Kidney epithelial cell (primary cell): ENCODE results near the gene PCK2. TPM values are rescaled to one million over a fixed set of nuclear protein-coding genes. Genes with fewer than 3 reads are reported as not detected.
"Not testable (repeated sequence)": the region's sequence is repeated elsewhere in the genome, so short reads cannot be mapped to it uniquely, and the experiment has no call there.

Experiments used
- DNase-seq: peaks from one replicate; pipeline ENCODE4 v3.0.0-alpha.2; 2010; ENCODE audit warnings: low read depth
- H3K27me3 ChIP-seq: 2 replicates; pipeline ENCODE4 v1.6.0; 2011; ENCODE audit warnings: low read length; ENCODE audit not compliant: control insufficient read depth, insufficient read depth
- H3K36me3 ChIP-seq: 2 replicates; pipeline ENCODE4 v1.5.1; 2011; ENCODE audit warnings: low read length; ENCODE audit not compliant: control insufficient read depth, insufficient read depth
- H3K4me3 ChIP-seq: 2 replicates; pipeline ENCODE4 v1.5.1; 2011; ENCODE audit warnings: low read depth, mild to moderate bottlenecking, control low read depth, low read length
- total RNA-seq: library from RNA; depleted of rRNA; stranded (reverse); fragments of >200 nt; gene quantifications from 2 replicates; pipeline ENCODE4 v1.2.3, GENCODE V29; 2015
- TF ChIP-seq, protein P1 (sequence below): IDR thresholded peaks from 2 replicates; pipeline ENCODE4 v1.5.1; 2011; ENCODE audit warnings: mild to moderate bottlenecking, moderate library complexity, low read length, control low read depth, inconsistent platforms; ENCODE audit not compliant: insufficient read depth, poor library complexity, severe bottlenecking

PCK2 gene
- total RNA-seq = 127 and 142 TPM in 2 replicates

DNA sequence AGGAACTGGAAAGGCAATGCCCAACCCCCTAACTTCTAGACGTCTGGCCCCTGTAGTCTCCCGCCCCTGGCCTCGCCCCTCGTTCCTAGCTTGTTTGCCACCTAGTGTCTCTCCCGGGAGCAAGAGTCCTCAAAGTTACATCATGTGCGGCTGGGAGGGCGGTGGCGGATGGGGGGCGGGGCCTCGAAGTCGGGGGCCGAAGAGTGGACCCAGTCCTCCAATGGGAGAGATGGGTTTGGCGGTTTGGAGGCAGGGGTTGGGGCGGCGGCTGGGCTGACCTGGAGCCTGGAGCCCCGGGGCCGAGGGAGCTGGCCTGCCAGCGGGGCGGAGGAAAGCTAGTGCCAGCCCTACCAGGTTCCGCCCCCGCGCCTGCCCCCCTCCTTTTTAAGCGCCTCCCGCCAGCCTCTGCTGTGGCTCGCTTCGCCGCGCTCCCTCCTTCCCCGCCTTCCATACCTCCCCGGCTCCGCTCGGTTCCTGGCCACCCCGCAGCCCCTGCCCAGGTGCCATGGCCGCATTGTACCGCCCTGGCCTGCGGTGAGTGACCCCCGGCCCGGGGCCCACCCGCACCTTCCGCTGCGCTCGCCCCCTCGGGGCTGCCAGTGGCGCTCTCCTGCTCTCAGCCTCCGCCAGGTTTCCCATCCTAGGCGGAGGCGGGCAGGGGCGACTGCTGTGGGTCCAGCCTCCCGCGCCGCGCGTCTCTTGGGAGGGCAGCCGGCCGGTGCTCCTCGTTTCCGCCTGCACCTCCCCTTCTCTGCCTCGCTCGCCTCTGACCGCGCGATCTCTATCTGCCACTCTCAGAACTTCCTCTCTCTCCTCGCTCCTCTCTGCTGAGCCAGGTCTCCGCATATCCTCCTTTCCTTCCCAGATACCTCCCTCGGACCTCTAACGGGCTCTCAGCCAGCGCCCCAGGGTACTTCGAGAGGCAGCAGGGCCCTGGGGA lies at the start of gene PCK2:
Gene PCK2 (plus strand): TSS at position 411 of the 940 bp plus-strand sequence. CDS start 95 bp downstream, at position 506.
- TF ChIP-seq, protein P1, sequence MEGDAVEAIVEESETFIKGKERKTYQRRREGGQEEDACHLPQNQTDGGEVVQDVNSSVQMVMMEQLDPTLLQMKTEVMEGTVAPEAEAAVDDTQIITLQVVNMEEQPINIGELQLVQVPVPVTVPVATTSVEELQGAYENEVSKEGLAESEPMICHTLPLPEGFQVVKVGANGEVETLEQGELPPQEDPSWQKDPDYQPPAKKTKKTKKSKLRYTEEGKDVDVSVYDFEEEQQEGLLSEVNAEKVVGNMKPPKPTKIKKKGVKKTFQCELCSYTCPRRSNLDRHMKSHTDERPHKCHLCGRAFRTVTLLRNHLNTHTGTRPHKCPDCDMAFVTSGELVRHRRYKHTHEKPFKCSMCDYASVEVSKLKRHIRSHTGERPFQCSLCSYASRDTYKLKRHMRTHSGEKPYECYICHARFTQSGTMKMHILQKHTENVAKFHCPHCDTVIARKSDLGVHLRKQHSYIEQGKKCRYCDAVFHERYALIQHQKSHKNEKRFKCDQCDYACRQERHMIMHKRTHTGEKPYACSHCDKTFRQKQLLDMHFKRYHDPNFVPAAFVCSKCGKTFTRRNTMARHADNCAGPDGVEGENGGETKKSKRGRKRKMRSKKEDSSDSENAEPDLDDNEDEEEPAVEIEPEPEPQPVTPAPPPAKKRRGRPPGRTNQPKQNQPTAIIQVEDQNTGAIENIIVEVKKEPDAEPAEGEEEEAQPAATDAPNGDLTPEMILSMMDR = peak; percentile 16
- Histone ChIP-seq H3K27me3 (no peaks in the 10 kb centered on the region), H3K36me3 (no peaks in the 10 kb centered on the region), H3K4me3 (peak within 1 kb of the TSS; percentile 82)
- DNase-seq = peak; percentile 71

GRCh38 chr14:24049002-24049401 lies 45.1 kb upstream of the PCK2 start:
- not testable (repeated sequence) for DNase-seq, H3K4me3 ChIP-seq, H3K36me3 ChIP-seq
- H3K27me3 ChIP-seq = peaks cover 17% of the 10 kb centered on the region

DNA sequence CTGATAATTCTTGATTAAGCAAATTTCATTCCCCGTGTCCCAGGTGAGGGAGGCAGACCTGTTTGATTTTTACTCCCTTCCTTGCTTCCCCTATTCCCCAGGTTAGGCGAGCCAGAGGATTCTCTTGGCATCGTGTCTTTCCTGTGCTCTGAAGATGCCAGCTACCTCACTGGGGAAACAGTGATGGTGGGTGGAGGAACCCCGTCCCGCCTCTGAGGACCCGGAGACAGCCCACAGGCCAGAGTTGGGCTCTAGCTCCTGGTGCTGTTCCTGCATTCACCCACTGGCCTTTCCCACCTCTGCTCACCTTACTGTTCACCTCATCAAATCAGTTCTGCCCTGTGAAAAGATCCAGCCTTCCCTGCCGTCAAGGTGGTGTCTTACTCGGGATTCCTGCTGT lies 43.4 kb upstream of the PCK2 start:
- not testable (repeated sequence) for DNase-seq

DNA sequence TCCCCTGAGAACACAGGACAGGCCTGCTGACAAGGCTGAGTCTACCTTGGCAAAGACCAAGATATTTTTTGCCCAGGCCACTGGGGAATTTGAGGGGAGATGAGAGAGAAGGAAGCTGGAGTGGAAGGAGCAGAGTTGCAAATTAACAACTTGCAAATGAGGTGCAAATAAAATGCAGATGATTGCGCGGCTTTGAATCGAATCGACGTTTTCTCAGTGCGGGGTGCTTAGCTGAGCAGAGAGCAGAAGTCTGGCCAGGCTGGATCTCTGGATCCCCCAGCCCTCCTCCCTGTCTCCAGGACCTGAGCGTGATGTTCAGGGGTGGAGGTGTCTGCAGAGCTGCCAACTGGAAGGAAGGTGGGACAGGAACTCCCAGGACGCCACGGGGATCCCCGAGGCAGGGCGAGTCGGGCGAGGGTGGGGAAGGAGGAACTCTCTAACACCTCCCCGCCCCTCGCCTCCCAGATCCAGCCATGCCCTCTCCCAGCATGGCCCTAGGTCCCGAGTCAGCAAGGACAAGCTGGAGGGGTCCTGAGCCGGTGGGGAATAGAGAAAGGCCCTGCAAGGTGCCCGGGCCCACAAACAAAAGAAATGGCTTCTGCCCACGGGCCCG lies 42.8 kb upstream of the PCK2 start:
- peaks cover 24% of the 10 kb centered on the region for H3K27me3 ChIP-seq
- TF ChIP-seq, protein P1 = no peak

More for the DNA sequence above, 43.4 kb upstream of the PCK2 start:
- not testable (repeated sequence) for H3K4me3 ChIP-seq, H3K36me3 ChIP-seq
- H3K27me3 ChIP-seq = peaks cover 22% of the 10 kb centered on the region

DNA sequence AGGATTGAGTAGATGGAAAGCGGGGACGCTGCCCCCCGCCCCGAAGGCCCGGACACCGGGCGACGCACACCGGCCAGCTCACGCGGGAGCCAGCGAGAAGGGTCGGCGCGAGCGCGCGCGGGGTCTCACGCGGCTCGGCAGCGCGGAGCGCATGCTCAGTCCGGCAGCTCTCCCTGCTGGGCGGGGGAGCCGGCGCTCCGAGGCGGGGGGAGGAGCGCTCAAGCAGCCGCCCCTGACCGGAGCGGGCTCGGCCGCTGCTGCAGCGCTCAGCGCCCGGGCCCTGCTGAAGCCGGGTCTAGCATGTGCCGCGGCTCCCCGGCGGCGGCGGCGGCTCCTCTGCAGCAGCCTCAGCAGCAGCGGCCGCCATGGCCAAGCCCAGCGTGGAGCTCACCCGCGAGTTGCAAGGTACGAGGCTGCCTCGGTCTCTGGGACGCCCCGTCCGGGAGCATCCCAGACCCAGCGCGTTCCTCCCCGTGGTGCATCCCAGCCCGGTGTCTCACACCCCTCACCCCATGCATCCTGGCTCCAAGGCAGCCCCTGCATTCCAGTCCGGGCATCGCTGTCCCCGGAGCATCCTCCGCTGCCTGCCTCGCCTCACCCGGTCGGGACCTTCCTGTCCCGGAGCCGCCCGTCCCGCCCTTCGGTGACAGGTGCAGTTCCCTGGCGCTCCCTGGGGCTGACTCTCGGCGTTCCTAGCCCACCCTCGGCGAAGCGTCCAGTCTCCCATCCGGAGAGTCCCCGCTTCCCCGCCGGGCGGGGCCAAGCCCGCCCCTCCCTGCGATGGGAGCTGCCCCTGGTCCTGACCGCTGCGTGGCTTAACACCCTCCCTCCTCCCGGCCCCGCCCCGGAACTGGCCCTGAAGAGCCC lies 42.1 kb upstream of the PCK2 start, which contains the start of gene CARMIL3:
Gene CARMIL3 (plus strand): TSS at position 221 of the 867 bp plus-strand sequence. CDS start 145 bp downstream, at position 366.
- Histone ChIP-seq H3K27me3 (peaks cover 32% of the 10 kb centered on the region), H3K36me3 (no peaks in the 10 kb centered on the region), H3K4me3 (peak within 1 kb of the TSS; percentile 43)
- TF ChIP-seq, protein P1 = no peak
- no peak for DNase-seq

More for the DNA sequence above, 42.8 kb upstream of the PCK2 start:
- no peaks in the 10 kb centered on the region for H3K36me3 ChIP-seq
- DNase-seq = no peak
- H3K4me3 ChIP-seq = peak overlapping the region; percentile 43

DNA sequence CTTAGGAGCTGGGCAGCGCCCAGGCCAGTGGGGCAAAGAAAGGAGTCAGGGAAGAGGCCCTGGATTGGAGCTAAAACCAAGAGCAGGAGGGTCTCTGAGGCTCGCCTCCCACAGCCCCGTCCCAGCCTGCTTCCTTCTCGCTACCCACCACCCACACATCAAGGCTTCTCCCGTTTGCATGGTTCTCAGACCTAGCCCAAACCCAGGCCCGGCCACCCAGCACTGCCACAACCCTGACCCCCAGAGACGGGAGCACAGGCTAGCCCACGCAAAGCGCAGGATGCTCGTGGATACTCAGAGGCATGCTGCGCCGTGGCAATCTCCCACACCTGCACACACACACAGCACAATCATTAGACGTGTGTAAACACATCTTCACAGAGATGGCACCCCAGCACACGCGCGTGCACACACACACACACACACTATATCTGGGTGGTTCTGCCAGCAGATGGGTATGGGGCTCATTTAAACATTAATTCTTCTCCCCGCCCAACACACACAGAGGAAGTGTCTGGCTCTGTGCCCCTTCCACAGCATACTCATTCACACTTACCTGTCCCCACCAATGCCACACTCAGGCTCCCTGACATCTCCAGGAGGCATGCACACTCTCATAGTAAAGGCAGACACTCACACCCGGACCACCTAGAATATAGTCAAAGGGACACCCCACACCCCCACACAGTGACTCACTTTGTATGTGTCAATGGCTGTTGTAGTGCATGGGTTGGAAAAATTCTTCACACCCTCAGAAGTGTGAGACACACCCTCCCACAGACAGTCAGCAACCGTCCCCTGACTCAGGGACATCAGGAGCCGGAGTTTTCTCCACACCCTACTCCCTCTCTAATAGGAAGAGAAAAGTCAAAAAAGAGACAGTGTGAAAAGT lies 41.2 kb upstream of the PCK2 start:
- TF ChIP-seq, protein P1 = no peak
- H3K4me3 ChIP-seq = no peak overlapping the region
- H3K27me3 ChIP-seq = peaks cover 35% of the 10 kb centered on the region
- H3K36me3 ChIP-seq = no peaks in the 10 kb centered on the region
- DNase-seq = no peak
